HG02938 (cell line): ENCODE results near the gene IL17RD.

Experiments used
- ATAC-seq: cut with Tn5 transposase; IDR thresholded peaks from one replicate; pipeline ENCODE4 v1.9.1; 2021; ENCODE audit warnings: mild to moderate bottlenecking, moderate library complexity; ENCODE audit not compliant: unreplicated experiment

IL17RD gene

GRCh38 chr3:57131210-57131588, 34.0 kb downstream of the IL17RD start:
- no peak for ATAC-seq

GRCh38 chr3:57130571-57131209, 34.5 kb downstream of the IL17RD start:
- ATAC-seq: no peak

- ATAC-seq: no peak
Observed at GRCh38 chr3:57128826-57129667, 36.1 kb downstream of the IL17RD start.

- ATAC-seq: no peak
Observed at GRCh38 chr3:57127891-57128518, 37.1 kb downstream of the IL17RD start.

- ATAC-seq: no peak
Observed at GRCh38 chr3:57126244-57126643, 38.9 kb downstream of the IL17RD start.

GRCh38 chr3:57120451-57121174, 44.5 kb downstream of the IL17RD start:
- ATAC-seq: no peak

- ATAC-seq: no peak
Observed at GRCh38 chr3:57120040-57120439, 45.1 kb downstream of the IL17RD start.

- no peak for ATAC-seq
Observed at GRCh38 chr3:57118254-57118653, 46.9 kb downstream of the IL17RD start.

GRCh38 chr3:57116501-57116900, 48.7 kb downstream of the IL17RD start:
- no peak for ATAC-seq

- no peak for ATAC-seq
Observed at GRCh38 chr3:57112206-57112605, 52.9 kb downstream of the IL17RD start.

GRCh38 chr3:57110798-57111197, 54.4 kb downstream of the IL17RD start:
- ATAC-seq: no peak

GRCh38 chr3:57110214-57110613, 54.9 kb downstream of the IL17RD start:
- no peak for ATAC-seq

- no peak for ATAC-seq
Observed at GRCh38 chr3:57109437-57110199, 55.5 kb downstream of the IL17RD start.

GRCh38 chr3:57108684-57109083, 56.5 kb downstream of the IL17RD start:
- ATAC-seq: no peak

GRCh38 chr3:57105585-57105984, 59.6 kb downstream of the IL17RD start:
- no peak for ATAC-seq

GRCh38 chr3:57100046-57100695, 65.0 kb downstream of the IL17RD start:
- ATAC-seq: no peak

GRCh38 chr3:57098418-57099310, 66.5 kb downstream of the IL17RD start:
- ATAC-seq: no peak

- ATAC-seq: no peak
Observed at GRCh38 chr3:57097536-57097935, 67.6 kb downstream of the IL17RD start.

- no peak for ATAC-seq
Observed at GRCh38 chr3:57095363-57095762, 69.8 kb downstream of the IL17RD start.
